Measurements from ENCODE around the gene OR5B21.

OR5B21 gene

GRCh38 chr11:58508005-58508404, at the start of gene OR5B21:
OR5B21 (minus strand) TSS chr11:58508105; CDS start chr11:58508105, 0 bp downstream.
- DNase-seq = no peak

- DNase-seq = no peak
These were observed 41.7 kb upstream of the OR5B21 start for GRCh38 chr11:58549644-58550043.

- no peak for DNase-seq
These were observed 38.9 kb upstream of the OR5B21 start for GRCh38 chr11:58546841-58547240.

- DNase-seq = no peak
These were observed 24.0 kb upstream of the OR5B21 start for GRCh38 chr11:58531865-58532341.

- DNase-seq = no peak
These were observed 22.3 kb upstream of the OR5B21 start for GRCh38 chr11:58530236-58530635.

GRCh38 chr11:58527429-58527828, 19.5 kb upstream of the OR5B21 start:
- no peak for DNase-seq

- no peak for DNase-seq
These were observed 18.8 kb upstream of the OR5B21 start for GRCh38 chr11:58526721-58527120.

- no peak for DNase-seq
These were observed 17.2 kb upstream of the OR5B21 start for GRCh38 chr11:58525037-58525614.

GRCh38 chr11:58524232-58525036, 16.5 kb upstream of the OR5B21 start:
- peak; percentile 30 to 72 for DNase-seq

- DNase-seq = peak; percentile 6 to 48
These were observed 6.0 kb upstream of the OR5B21 start for GRCh38 chr11:58513747-58514367.

GRCh38 chr11:58511636-58512035, 3.7 kb upstream of the OR5B21 start:
- DNase-seq = no peak

- no peak for DNase-seq
These were observed 1.8 kb upstream of the OR5B21 start for GRCh38 chr11:58509748-58510147.

- DNase-seq = no peak
These were observed 909 bp upstream of the OR5B21 start for GRCh38 chr11:58508814-58509213.

- no peak for DNase-seq
These were observed 550 bp downstream of the OR5B21 start for GRCh38 chr11:58507355-58507754.

- no peak for DNase-seq
These were observed 970 bp downstream of the OR5B21 start for GRCh38 chr11:58506935-58507334.

GRCh38 chr11:58505849-58506248, 2.1 kb downstream of the OR5B21 start:
- no peak for DNase-seq

GRCh38 chr11:58504232-58504631, 3.7 kb downstream of the OR5B21 start:
- DNase-seq = no peak

- no peak for DNase-seq
These were observed 4.5 kb downstream of the OR5B21 start for GRCh38 chr11:58503361-58503856.

- DNase-seq = no peak
These were observed 5.9 kb downstream of the OR5B21 start for GRCh38 chr11:58502004-58502403.

GRCh38 chr11:58498464-58498863, 9.4 kb downstream of the OR5B21 start:
- no peak for DNase-seq

GRCh38 chr11:58497951-58498350, 10.0 kb downstream of the OR5B21 start:
- no peak for DNase-seq

GRCh38 chr11:58495906-58496305, 12.0 kb downstream of the OR5B21 start:
- DNase-seq = no peak

GRCh38 chr11:58494101-58494500, 13.8 kb downstream of the OR5B21 start:
- DNase-seq = no peak

GRCh38 chr11:58493676-58494075, 14.2 kb downstream of the OR5B21 start:
- DNase-seq = no peak

Measured in NCI-H524 (cell line).